Left lung (tissue), 10 donors: ENCODE results near the gene HECTD4. TPM values are rescaled to one million over a fixed set of nuclear protein-coding genes. Genes with fewer than 3 reads are reported as not detected.

Experiments used
- ATAC-seq: fragments of 200-7000 bp; cut with Tn5 transposase; one replicate; pipeline ENCODE4 v1.9.1; 2020; ENCODE audit warnings: moderate library complexity
- DNase-seq, 4 donors: peaks; one replicate each; pipeline ENCODE4 v3.0.0-alpha.2; 2013 to 2020
- H3K27ac ChIP-seq, 2 donors: fragments of 200-600 bp; sonication (generic) in 1 of 2; one replicate each; pipeline versions ENCODE4 v1.5.0 to v1.8.0; 2020 to 2021
- H3K27me3 ChIP-seq, 2 donors: fragments of 200-600 bp; sonication (generic) in 1 of 2; one replicate each; pipeline versions ENCODE4 v1.5.0 to v1.8.0; 2020 to 2021
- H3K36me3 ChIP-seq, 2 donors: fragments of 200-600 bp; sonication (generic) in 1 of 2; one replicate each; pipeline versions ENCODE4 v1.5.0 to v1.8.0; 2020 to 2021
- H3K4me1 ChIP-seq, 2 donors: fragments of 200-600 bp; one replicate each; pipeline ENCODE4 v1.8.0; 2021
- H3K4me3 ChIP-seq, 2 donors: fragments of 200-600 bp; sonication (generic) in 1 of 2; one replicate each; pipeline versions ENCODE4 v1.5.0 to v1.8.0; 2020 to 2021; ENCODE audit warnings: mild to moderate bottlenecking in 1 of 2
- H3K9me3 ChIP-seq, 2 donors: fragments of 200-600 bp; sonication (generic) in 1 of 2; one replicate each; pipeline versions ENCODE4 v1.5.0 to v1.8.0; 2020 to 2021
- intact Hi-C, 2 donors: fragments of 100-400 bp; cut with DNase I; formaldehyde crosslinking; loops; one replicate each; pipeline versions ENCODE4 v1.11.2 to v1.14.2; 2022
- polyA plus RNA-seq, 6 donors: library from polyadenylated mRNA; unstranded; fragments of 120-200 nt; gene quantifications; one replicate each; pipeline ENCODE4 v1.2.1, GENCODE V29; 2013; ENCODE audit not compliant: insufficient read length in 6 of 6
- total RNA-seq, 2 donors: library from RNA; stranded (reverse); fragmentation: NEBNext Ultra II Directional; extraction: Animal tissue kit (Norgen Biotek cat#: 25700); gene quantifications; one replicate each; pipeline ENCODE4 v1.2.1, GENCODE V29; 2021
- TF ChIP-seq, protein P1 (sequence below), 2 donors: fragments of 200-600 bp; sonication (generic) in 1 of 2; IDR thresholded peaks; one replicate each; pipeline versions ENCODE4 v1.5.0 to v1.8.0; 2021; ENCODE audit warnings: antibody characterized with exemption in 2 of 2
- donor health status: DM: no; HTN: yes; CAD: no.
- donor health status: DM: no; HTN: no; CAD: no.

HECTD4 gene
- total and polyA plus RNA-seq, 8 donors: 41.3 to 78.6 (median 64.9) TPM

DNA sequence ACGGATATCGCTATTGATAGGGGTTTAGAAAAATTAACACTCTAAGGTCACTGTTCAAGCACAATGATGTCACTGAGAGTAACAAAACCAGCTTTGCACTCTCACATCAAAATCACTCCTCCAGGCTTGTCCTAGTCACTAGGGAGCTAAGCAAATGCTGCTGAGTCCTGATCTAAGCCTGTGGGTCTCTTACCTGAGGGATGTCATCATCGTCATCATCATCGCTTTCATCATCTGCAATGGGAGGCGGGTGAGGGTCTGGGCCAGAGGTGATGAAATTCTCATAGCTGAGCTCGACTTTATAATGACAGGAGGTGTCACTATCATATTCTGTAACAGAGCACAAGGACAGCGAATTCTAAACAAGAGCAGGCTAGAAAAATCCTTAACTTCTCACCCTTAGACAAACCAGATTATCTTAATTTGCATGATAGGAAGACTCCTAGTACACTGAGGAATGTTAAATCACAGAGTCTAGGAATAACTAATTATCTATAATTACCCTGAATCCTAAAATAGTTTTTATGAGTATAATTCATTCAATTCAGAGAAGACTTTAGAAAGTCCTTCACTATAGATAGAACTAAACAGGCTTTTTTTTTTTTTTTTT is 173.8 kb downstream of the HECTD4 start:
- Histone ChIP-seq H3K36me3 (peaks cover 0 to 100% of the 10 kb centered on the region in 2 donors), H3K4me1 (no peaks in the 10 kb centered on the region), H3K9me3 (no peaks in the 10 kb centered on the region), H3K4me3 (no peak overlapping the region), H3K27ac (no peak overlapping the region), H3K27me3 (no peaks in the 10 kb centered on the region)
- ATAC-seq (no peak), DNase-seq (no peak)
- intact Hi-C loops: no loop called here
- TF ChIP-seq, protein P1, sequence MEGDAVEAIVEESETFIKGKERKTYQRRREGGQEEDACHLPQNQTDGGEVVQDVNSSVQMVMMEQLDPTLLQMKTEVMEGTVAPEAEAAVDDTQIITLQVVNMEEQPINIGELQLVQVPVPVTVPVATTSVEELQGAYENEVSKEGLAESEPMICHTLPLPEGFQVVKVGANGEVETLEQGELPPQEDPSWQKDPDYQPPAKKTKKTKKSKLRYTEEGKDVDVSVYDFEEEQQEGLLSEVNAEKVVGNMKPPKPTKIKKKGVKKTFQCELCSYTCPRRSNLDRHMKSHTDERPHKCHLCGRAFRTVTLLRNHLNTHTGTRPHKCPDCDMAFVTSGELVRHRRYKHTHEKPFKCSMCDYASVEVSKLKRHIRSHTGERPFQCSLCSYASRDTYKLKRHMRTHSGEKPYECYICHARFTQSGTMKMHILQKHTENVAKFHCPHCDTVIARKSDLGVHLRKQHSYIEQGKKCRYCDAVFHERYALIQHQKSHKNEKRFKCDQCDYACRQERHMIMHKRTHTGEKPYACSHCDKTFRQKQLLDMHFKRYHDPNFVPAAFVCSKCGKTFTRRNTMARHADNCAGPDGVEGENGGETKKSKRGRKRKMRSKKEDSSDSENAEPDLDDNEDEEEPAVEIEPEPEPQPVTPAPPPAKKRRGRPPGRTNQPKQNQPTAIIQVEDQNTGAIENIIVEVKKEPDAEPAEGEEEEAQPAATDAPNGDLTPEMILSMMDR (IDR thresholded peaks at IDR 0.05): no peak

DNA sequence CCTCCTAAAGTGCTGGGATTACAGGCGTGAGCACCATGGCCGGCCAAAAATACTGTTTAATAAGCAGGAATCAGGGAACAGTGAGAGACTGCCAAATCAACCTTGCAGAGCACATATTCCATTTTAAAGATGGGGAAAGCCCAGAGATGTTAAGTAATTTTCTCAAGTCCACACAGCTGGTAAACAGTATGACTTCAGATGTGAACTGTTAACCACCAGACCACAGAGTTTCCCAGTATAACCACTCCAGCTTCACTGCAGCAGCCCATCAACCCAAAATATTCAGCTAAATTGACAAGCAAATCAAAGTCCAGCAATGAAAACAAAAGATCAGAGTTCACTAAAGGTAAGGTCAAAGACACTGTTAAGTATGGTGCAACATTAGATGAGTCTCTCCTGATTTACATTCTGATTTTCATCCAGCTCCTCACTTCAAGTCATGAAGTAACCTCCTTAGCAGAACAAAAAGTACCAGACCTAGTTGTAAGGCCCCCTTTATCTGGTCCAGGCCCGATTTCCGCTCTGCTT is 174.8 kb downstream of the HECTD4 start:
- intact Hi-C loops: no loop called here
- Histone ChIP-seq H3K4me1 (no peaks in the 10 kb centered on the region), H3K27ac (no peak overlapping the region), H3K27me3 (no peaks in the 10 kb centered on the region), H3K36me3 (peaks cover 0 to 100% of the 10 kb centered on the region in 2 donors), H3K4me3 (no peak overlapping the region), H3K9me3 (no peaks in the 10 kb centered on the region)
- DNase-seq (no peak), ATAC-seq (no peak)
- TF ChIP-seq, protein P1 (IDR thresholded peaks at IDR 0.05): no peak

DNA sequence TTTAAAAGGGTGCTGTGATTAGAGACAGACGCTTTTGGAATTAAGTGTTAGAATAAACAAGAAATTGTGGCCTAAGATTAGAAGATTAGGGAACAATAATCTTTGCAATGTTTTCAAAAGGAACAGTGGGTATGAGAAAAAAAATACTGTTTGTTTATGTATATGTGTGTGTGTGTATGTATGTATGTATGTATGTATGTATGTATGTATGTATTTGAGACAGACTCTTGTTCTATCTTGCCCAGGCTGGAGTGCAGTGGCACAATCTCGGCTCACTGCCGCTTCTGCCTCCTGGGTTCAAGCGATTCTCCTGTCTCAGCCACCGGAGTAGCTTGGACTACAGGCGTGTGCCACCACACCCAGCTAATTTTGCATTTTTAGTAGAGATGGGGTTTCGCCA is 175.3 kb downstream of the HECTD4 start:
- TF ChIP-seq, protein P1 (IDR thresholded peaks at IDR 0.05): no peak
- intact Hi-C loops: no loop called here
- peaks cover 0 to 100% of the 10 kb centered on the region in 2 donors for H3K36me3 ChIP-seq

DNA sequence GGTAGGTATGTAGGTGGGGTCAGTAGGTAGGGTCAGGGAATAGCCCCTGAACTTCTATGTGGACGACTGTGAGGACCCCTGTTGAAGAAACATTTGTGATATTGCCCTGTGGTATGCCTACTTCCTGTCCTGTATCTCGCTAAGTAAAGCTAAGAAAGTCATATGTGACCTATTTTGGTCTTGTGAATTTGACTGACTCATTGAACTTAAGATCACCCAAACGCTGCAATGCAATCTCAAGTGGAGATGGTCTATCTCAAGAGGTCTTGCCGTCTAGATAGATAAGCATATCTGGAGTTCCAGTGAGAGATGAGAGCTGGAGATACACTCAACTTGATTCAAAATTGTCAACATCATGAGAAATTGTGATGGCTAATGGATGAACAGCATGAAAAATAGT is 183.1 kb downstream of the HECTD4 start:
- TF ChIP-seq, protein P1 (IDR thresholded peaks at IDR 0.05): no peak
- Histone ChIP-seq H3K4me1 (no peaks in the 10 kb centered on the region), H3K27me3 (no peaks in the 10 kb centered on the region), H3K36me3 (peaks cover 0 to 89% of the 10 kb centered on the region in 2 donors), H3K9me3 (no peaks in the 10 kb centered on the region), H3K27ac (no peak overlapping the region), H3K4me3 (no peak overlapping the region)
- ATAC-seq: no peak
- DNase-seq: no peak
- intact Hi-C loops: loop anchor here in 1 of 2 donors (10.0 kb wide), 1 partner anchor 186 kb away; the partner anchor contains the start of gene HECTD4

More for the DNA sequence above, 175.3 kb downstream of the HECTD4 start:
- no peaks in the 10 kb centered on the region for H3K27me3 ChIP-seq
- no peak overlapping the region for H3K4me3 ChIP-seq
- no peak for ATAC-seq
- DNase-seq: no peak
- H3K27ac ChIP-seq: no peak overlapping the region
- H3K4me1 ChIP-seq: no peaks in the 10 kb centered on the region
- H3K9me3 ChIP-seq: no peaks in the 10 kb centered on the region

DNA sequence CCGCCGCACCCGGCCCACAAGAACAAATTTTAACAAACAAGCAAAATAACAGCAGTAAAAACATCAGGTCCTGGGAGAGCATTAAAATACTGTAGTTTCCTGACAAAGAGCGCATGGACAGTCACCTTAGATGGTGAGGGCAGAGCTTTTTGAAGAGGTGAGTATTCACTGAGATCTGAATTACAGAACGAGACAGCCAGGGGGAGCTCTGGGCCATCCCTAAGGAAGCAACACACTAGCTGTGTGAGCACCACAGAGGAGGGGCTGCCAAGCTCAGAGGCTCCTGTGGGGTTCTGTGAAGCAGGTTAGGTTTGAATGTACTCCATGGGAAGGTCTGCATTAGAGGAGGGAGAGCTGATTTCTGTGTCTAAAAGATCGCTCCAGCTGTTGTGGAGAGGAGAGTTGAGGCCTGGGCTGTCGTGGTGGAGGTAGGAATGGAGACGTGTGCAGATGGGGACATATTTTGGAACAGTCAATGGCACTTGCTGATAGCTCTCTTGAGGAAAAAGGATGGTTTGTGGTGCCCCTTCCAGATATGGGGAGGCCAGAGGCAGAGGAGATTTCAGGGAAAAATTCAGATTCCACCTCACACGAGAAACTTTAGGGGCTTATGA is 184.0 kb downstream of the HECTD4 start:
- intact Hi-C loops: loop anchor here in 1 of 2 donors (10.0 kb wide), 1 partner anchor 187 kb away; the partner anchor contains the start of gene HECTD4
- Histone ChIP-seq H3K27ac (no peak overlapping the region), H3K4me3 (no peak overlapping the region), H3K27me3 (no peaks in the 10 kb centered on the region), H3K4me1 (no peaks in the 10 kb centered on the region), H3K36me3 (peaks cover 0 to 89% of the 10 kb centered on the region in 2 donors), H3K9me3 (no peaks in the 10 kb centered on the region)
- TF ChIP-seq, protein P1 (IDR thresholded peaks at IDR 0.05): peak; percentile 26 to 39
- ATAC-seq (peak; percentile 92), DNase-seq (peak in 2 of 4 donors; percentile 14 to 49)
